Mucosa of descending colon (tissue), 3 donors: ENCODE measurements around the gene ALDH3A2. TPM values are rescaled to one million over a fixed set of nuclear protein-coding genes. Genes with fewer than 3 reads are reported as not detected.

Source experiments
- ATAC-seq: fragments of 200-7000 bp; cut with Tn5 transposase; one replicate; pipeline ENCODE4 v1.9.1; 2020; ENCODE audit warnings: mild to moderate bottlenecking, moderate library complexity
- DNase-seq, 3 donors: peaks; one replicate each; pipeline ENCODE4 v3.0.0-alpha.2; 2020
- H3K36me3 ChIP-seq: fragments of 200-600 bp; one replicate; pipeline ENCODE4 v1.8.0; 2021; ENCODE audit warnings: low read depth, mild to moderate bottlenecking
- H3K4me1 ChIP-seq: fragments of 200-600 bp; one replicate; pipeline ENCODE4 v1.8.0; 2021; ENCODE audit warnings: low read depth, mild to moderate bottlenecking
- H3K4me3 ChIP-seq: fragments of 200-600 bp; one replicate; pipeline ENCODE4 v1.8.0; 2021; ENCODE audit warnings: mild to moderate bottlenecking
- H3K9me3 ChIP-seq: fragments of 200-600 bp; one replicate; pipeline ENCODE4 v1.8.0; 2021; ENCODE audit warnings: mild to moderate bottlenecking
- CTCF ChIP-seq: fragments of 200-600 bp; IDR thresholded peaks from one replicate; pipeline ENCODE4 v1.8.0; 2022; ENCODE audit warnings: antibody characterized with exemption, mild to moderate bottlenecking
- intact Hi-C, 2 donors: fragments of 100-400 bp; cut with DNase I in 1 of 2; cut with micrococcal nuclease in 1 of 2; formaldehyde crosslinking; loops; one replicate each; pipeline versions ENCODE4 v1.11.0 to v1.11.1; 2022; cut with DNase I, micrococcal nuclease
- total RNA-seq, 3 donors: library from RNA; stranded (reverse); fragmentation: NEBNext Ultra II Directional in 2 of 3; extraction: Animal tissue kit (Norgen Biotek cat#: 25700) in 2 of 3; gene quantifications; one replicate each; pipeline versions ENCODE4 v1.2.1 to v1.2.4, GENCODE V29; 2021 to 2023
- donor health status: DM: no; HTN: no; CAD: no; lungs with moderate emphysema.
- donor health status: DM: no; HTN: no; CAD: no.
- donor health status: DM: no; HTN: yes; CAD: no.

Gene ALDH3A2
- total RNA-seq, 3 donors from 2014 or later = 93.8 to 129 (median 98.1) TPM

GRCh38 chr17:19717031-19717360 is 68.4 kb downstream of the ALDH3A2 start:
- intact Hi-C loops = no loop called here
- DNase-seq = no peak
- ATAC-seq = no peak
- H3K4me3 ChIP-seq = no peak overlapping the region
- TF ChIP-seq CTCF = no peak
- no peaks in the 10 kb centered on the region for H3K9me3 ChIP-seq
- H3K36me3 ChIP-seq = no peaks in the 10 kb centered on the region
- peaks cover 15% of the 10 kb centered on the region for H3K4me1 ChIP-seq

- intact Hi-C loops = no loop called here
- peaks cover 15% of the 10 kb centered on the region for H3K4me1 ChIP-seq
- ATAC-seq = no peak
- no peaks in the 10 kb centered on the region for H3K36me3 ChIP-seq
- TF ChIP-seq CTCF = no peak
- no peak overlapping the region for H3K4me3 ChIP-seq
- no peaks in the 10 kb centered on the region for H3K9me3 ChIP-seq
- DNase-seq = no peak
These were observed 68.9 kb downstream of the ALDH3A2 start for GRCh38 chr17:19717411-19717908.

GRCh38 chr17:19718041-19718612 is 69.6 kb downstream of the ALDH3A2 start:
- H3K9me3 ChIP-seq = no peaks in the 10 kb centered on the region
- no peaks in the 10 kb centered on the region for H3K36me3 ChIP-seq
- H3K4me1 ChIP-seq = peaks cover 15% of the 10 kb centered on the region
- no peak for ATAC-seq
- intact Hi-C loops = no loop called here
- DNase-seq = no peak
- H3K4me3 ChIP-seq = no peak overlapping the region
- no peak for TF ChIP-seq CTCF

- no peak for ATAC-seq
- no peak for TF ChIP-seq CTCF
- H3K4me1 ChIP-seq = peaks cover 15% of the 10 kb centered on the region
- no peak for DNase-seq
- intact Hi-C loops = no loop called here
- no peak overlapping the region for H3K4me3 ChIP-seq
- no peaks in the 10 kb centered on the region for H3K36me3 ChIP-seq
- H3K9me3 ChIP-seq = no peaks in the 10 kb centered on the region
These were observed 70.2 kb downstream of the ALDH3A2 start for GRCh38 chr17:19718613-19719354.

GRCh38 chr17:19719355-19720209 is 71.0 kb downstream of the ALDH3A2 start:
- intact Hi-C loops = no loop called here
- H3K36me3 ChIP-seq = no peaks in the 10 kb centered on the region
- DNase-seq = no peak
- peaks cover 13% of the 10 kb centered on the region for H3K4me1 ChIP-seq
- peak; percentile 74 for ATAC-seq
- no peak for TF ChIP-seq CTCF
- H3K4me3 ChIP-seq = no peak overlapping the region
- H3K9me3 ChIP-seq = no peaks in the 10 kb centered on the region
